ENCODE data around the gene GGN. TPM values are rescaled to one million over a fixed set of nuclear protein-coding genes. Genes with fewer than 3 reads are reported as not detected.

Gene GGN
- polyA plus RNA-seq, 1 of the 3 experiments (the other 2 are of a cell fraction) = 0.48 TPM

- POLR2A ChIA-PET = no interaction called here
These were observed 33.1 kb upstream of the GGN start for GRCh38 chr19:38420935-38421334.

GRCh38 chr19:38417544-38418506 lies 30.0 kb upstream of the GGN start:
- Histone ChIP-seq H3K4me3 (ENCODE audit: low read depth in 2 of 2, low read length in 1 of 2) (no peak overlapping the region), H3K9me2 (no peaks in the 10 kb centered on the region), H3F3A (replicated peaks; ENCODE audit: insufficient read depth) (no peaks in the 10 kb centered on the region), H3K9me3 (no peaks in the 10 kb centered on the region), H3K9ac (no peak overlapping the region), H3K79me2 (ENCODE audit: insufficient read depth) (no peaks in the 10 kb centered on the region), H4K20me1 (ENCODE audit: insufficient read depth) (no peaks in the 10 kb centered on the region), H3K27ac (ENCODE audit: low read depth in 2 of 2, low read length in 1 of 2) (no peak overlapping the region), H3K36me3 (replicated peaks in 1 of 2; ENCODE audit: control insufficient read depth in 1 of 2, insufficient read depth in 2 of 2, low read length in 1 of 2) (no peaks in the 10 kb centered on the region), H3K4me1 (ENCODE audit: control insufficient read depth in 1 of 2, insufficient read depth in 2 of 2, low read depth in 1 of 2, low read length in 1 of 2) (no peaks in the 10 kb centered on the region), H3K4me2 (no peak overlapping the region), H2AFZ (ENCODE audit: low read depth) (no peak overlapping the region), H3K27me3 (ENCODE audit: insufficient read depth) (no peaks in the 10 kb centered on the region)
- TF ChIP-seq RFX5 (IDR thresholded peaks at IDR 0.05; ENCODE audit: low read length) (no peak), MAX (IDR thresholded peaks at IDR 0.05; ENCODE audit: low read depth) (no peak), MXI1 (IDR thresholded peaks at IDR 0.05; ENCODE audit: low read depth, low read length) (no peak), POLR2AphosphoS5 (IDR thresholded peaks at IDR 0.05; ENCODE audit: low read depth, low read length) (no peak)
- CTCF ChIA-PET = interaction anchor here (1.1 kb wide), 1 partner anchor 15 kb away, joined by 3 read pairs; the partner anchor contains the start of gene FAM98C
- POLR2A ChIA-PET = no interaction called here
- DNase-seq = no peak
- 45% methylated on average over 40 of the region's 49 CpGs for WGBS (ENCODE audit: low lambda C conversion rate)

More at GRCh38 chr19:38420935-38421334, 33.1 kb upstream of the GGN start:
- Histone ChIP-seq H3K27me3 (ENCODE audit: insufficient read depth) (no peaks in the 10 kb centered on the region), H3K79me2 (ENCODE audit: insufficient read depth) (no peaks in the 10 kb centered on the region), H3K9ac (no peak overlapping the region), H3K4me3 (ENCODE audit: low read depth in 2 of 2, low read length in 1 of 2) (no peak overlapping the region), H3K4me2 (no peak overlapping the region), H3K9me2 (no peaks in the 10 kb centered on the region), H4K20me1 (ENCODE audit: insufficient read depth) (no peaks in the 10 kb centered on the region), H3K9me3 (no peaks in the 10 kb centered on the region), H3K27ac (ENCODE audit: low read depth in 2 of 2, low read length in 1 of 2) (no peak overlapping the region), H3K36me3 (replicated peaks in 1 of 2; ENCODE audit: control insufficient read depth in 1 of 2, insufficient read depth in 2 of 2, low read length in 1 of 2) (no peaks in the 10 kb centered on the region), H3F3A (replicated peaks; ENCODE audit: insufficient read depth) (no peaks in the 10 kb centered on the region), H2AFZ (ENCODE audit: low read depth) (no peak overlapping the region), H3K4me1 (ENCODE audit: control insufficient read depth in 1 of 2, insufficient read depth in 2 of 2, low read depth in 1 of 2, low read length in 1 of 2) (no peaks in the 10 kb centered on the region)
- DNase-seq = no peak
- WGBS (ENCODE audit: low lambda C conversion rate) = 69% methylated on average over 7 of the region's 9 CpGs
- TF ChIP-seq CTCF (IDR thresholded peaks at IDR 0.05) = no peak
- CTCF ChIA-PET = no interaction called here

GRCh38 chr19:38417146-38417543 lies 29.3 kb upstream of the GGN start:
- no peak overlapping the region for H3K9ac ChIP-seq
- H3K27me3 ChIP-seq (ENCODE audit: insufficient read depth) = no peaks in the 10 kb centered on the region
- H4K20me1 ChIP-seq (ENCODE audit: insufficient read depth) = no peaks in the 10 kb centered on the region
- no peaks in the 10 kb centered on the region for H3K9me2 ChIP-seq
- no peaks in the 10 kb centered on the region for H3K4me1 ChIP-seq (ENCODE audit: control insufficient read depth in 1 of 2, insufficient read depth in 2 of 2, low read depth in 1 of 2, low read length in 1 of 2)
- H3F3A ChIP-seq (replicated peaks; ENCODE audit: insufficient read depth) = no peaks in the 10 kb centered on the region
- H3K79me2 ChIP-seq (ENCODE audit: insufficient read depth) = no peaks in the 10 kb centered on the region
- no peaks in the 10 kb centered on the region for H3K9me3 ChIP-seq
- no peaks in the 10 kb centered on the region for H3K36me3 ChIP-seq (replicated peaks in 1 of 2; ENCODE audit: control insufficient read depth in 1 of 2, insufficient read depth in 2 of 2, low read length in 1 of 2)
- no peak overlapping the region for H3K4me2 ChIP-seq
- H3K27ac ChIP-seq (ENCODE audit: low read depth in 2 of 2, low read length in 1 of 2) = no peak overlapping the region
- no peak overlapping the region for H2AFZ ChIP-seq (ENCODE audit: low read depth)
- CTCF ChIA-PET = interaction anchor here (1.1 kb wide), 1 partner anchor 14 kb away, joined by 3 read pairs; the partner anchor contains the start of gene FAM98C
- WGBS (ENCODE audit: low lambda C conversion rate) = 80% methylated on average over 8 of the region's 8 CpGs
- no peak overlapping the region for H3K4me3 ChIP-seq (ENCODE audit: low read depth in 2 of 2, low read length in 1 of 2)
- DNase-seq = no peak
- POLR2A ChIA-PET = no interaction called here
- TF ChIP-seq FOXM1 (IDR thresholded peaks at IDR 0.05; ENCODE audit: low read depth) = no peak
- no peak for TF ChIP-seq EZH2phosphoT487 (IDR thresholded peaks at IDR 0.05; ENCODE audit: borderline replicate concordance, low read depth)
- no peak for TF ChIP-seq EP300 (IDR thresholded peaks at IDR 0.05; ENCODE audit: borderline replicate concordance in 1 of 2, low read depth in 1 of 2, low read length in 1 of 2)
- no peak for TF ChIP-seq ZBTB33 (IDR thresholded peaks at IDR 0.05; ENCODE audit: borderline replicate concordance, low read depth)
- TF ChIP-seq RXRA (IDR thresholded peaks at IDR 0.05; ENCODE audit: borderline replicate concordance, low read depth) = no peak
- no peak for TF ChIP-seq YY1 (IDR thresholded peaks at IDR 0.05; ENCODE audit: low read depth)
- no peak for TF ChIP-seq RFX5 (IDR thresholded peaks at IDR 0.05; ENCODE audit: low read length)
- TF ChIP-seq GATA2 (CRISPR knock-in tag; IDR thresholded peaks at IDR 0.05) = no peak
- no peak for TF ChIP-seq FOSL2 (IDR thresholded peaks at IDR 0.05; ENCODE audit: borderline replicate concordance, low read depth)
- TF ChIP-seq RAD21 (IDR thresholded peaks at IDR 0.05; ENCODE audit: low read length) = no peak
- TF ChIP-seq MXI1 (IDR thresholded peaks at IDR 0.05; ENCODE audit: low read depth, low read length) = no peak
- TF ChIP-seq FOXJ3 (CRISPR knock-in tag; IDR thresholded peaks at IDR 0.05) = no peak

All from SK-N-SH (cell line).